K562 (cell line): ENCODE data around the gene IGLON5. TPM values are rescaled to one million over a fixed set of nuclear protein-coding genes. Genes with fewer than 3 reads are reported as not detected.

ENCODE experiments used
- ATAC-seq: fragments of 200-7000 bp; cut with Tn5 transposase; 3 replicates; pipeline ENCODE4 v1.9.1; 2020; ENCODE audit warnings: moderate library complexity
- BruUV-seq: library from RNA; stranded (reverse); fragments of 400-500 nt; replicated peaks from 2 replicates; lab custom pipeline; 2021; lab: Mats Ljungman, UMichigan
- CTCF ChIA-PET: fragments of 300-600 bp; formaldehyde crosslinking; extraction: SDS; loops from one replicate; lab custom pipeline; 2021; ENCODE audit warnings: low intra/inter-chr PET ratio; lab: Yijun Ruan, JAX
- POLR2A ChIA-PET: fragments of 300-600, 350-650 bp; sonication (Branson Sonifier 250); formaldehyde crosslinking; extraction: SDS; loops from one replicate; lab custom pipeline; 2021; ENCODE audit warnings: antibody characterized with exemption, inconsistent platforms; lab: Yijun Ruan, JAX
- DNase-seq, 4 experiments: peaks; one replicate each; pipeline versions ENCODE4 v3.0.0 to v3.0.0-alpha.2; 2011 to 2018; ENCODE audit warnings: low spot score in 3 of 4, mixed read lengths in 3 of 4; ENCODE audit errors: extremely low read depth in 1 of 4
- FAIRE-seq: peaks from 2 replicates; lab custom pipeline; 2011; peaks lifted over from hg19 to GRCh38; lab: Jason Lieb, UNC
- H2AFZ ChIP-seq: 2 replicates; pipeline ENCODE4 v1.6.0; 2011; ENCODE audit warnings: low read depth, low read length, control low read depth, inconsistent platforms
- H3K27ac ChIP-seq: fragments of 200-600 bp; 3 replicates; pipeline ENCODE4 v1.8.0; 2011; ENCODE audit warnings: low read depth, mild to moderate bottlenecking, control low read depth, inconsistent platforms, low read length, moderate library complexity, mixed read lengths; ENCODE audit errors: extremely low read depth
- H3K27me3 ChIP-seq, 2 experiments: fragments of 300-600 bp in 1 of 2; 2 replicates in 1 of 2; 3 replicates in 1 of 2; pipeline versions ENCODE4 v1.6.0 to v1.8.0; 2011; ENCODE audit warnings: inconsistent platforms in 2 of 2, low read length in 2 of 2, mild to moderate bottlenecking in 1 of 2, mixed read lengths in 1 of 2, moderate library complexity in 1 of 2; ENCODE audit not compliant: control insufficient read depth in 2 of 2, insufficient read depth in 2 of 2
- H3K36me3 ChIP-seq: fragments of 300-600 bp; 3 replicates; pipeline ENCODE4 v1.8.0; 2011; ENCODE audit warnings: mild to moderate bottlenecking, low read length, inconsistent platforms; ENCODE audit not compliant: control insufficient read depth, insufficient read depth
- H3K4me1 ChIP-seq, 2 experiments: fragments of 200-600 bp in 1 of 2; replicated peaks in 1 of 2; 2 replicates in 1 of 2; 3 replicates in 1 of 2; pipeline versions ENCODE4 v1.5.1 to v1.8.0; 2011; ENCODE audit warnings: inconsistent platforms in 2 of 2, low read length in 2 of 2, mild to moderate bottlenecking in 1 of 2, mixed read lengths in 1 of 2, moderate library complexity in 1 of 2; ENCODE audit not compliant: control insufficient read depth in 2 of 2, insufficient read depth in 2 of 2
- H3K4me2 ChIP-seq: 2 replicates; pipeline ENCODE4 v1.6.1; 2011; ENCODE audit warnings: low read length, control low read depth, inconsistent platforms, mixed read lengths; ENCODE audit not compliant: insufficient read depth
- H3K4me3 ChIP-seq: fragments of 200-600 bp; sonication (generic), shearing (Covaris generic); 2 replicates; pipeline ENCODE4 v1.5.1; 2016; ENCODE audit warnings: control low read depth, inconsistent platforms
- H3K79me2 ChIP-seq: fragments of 200-600 bp; 3 replicates; pipeline ENCODE4 v1.8.0; 2011; ENCODE audit warnings: low read length, inconsistent platforms; ENCODE audit not compliant: control insufficient read depth, insufficient read depth
- H3K9ac ChIP-seq, 2 experiments: 2 replicates each; pipeline versions ENCODE4 v1.6.0 to v1.6.1; 2011; ENCODE audit warnings: low read depth in 2 of 2, low read length in 2 of 2, control low read depth in 1 of 2, inconsistent platforms in 1 of 2, mild to moderate bottlenecking in 1 of 2, mixed read lengths in 1 of 2; ENCODE audit not compliant: insufficient read depth in 1 of 2
- H3K9me1 ChIP-seq: one replicate; pipeline ENCODE4 v1.6.0; 2011; ENCODE audit warnings: inconsistent platforms, mild to moderate bottlenecking, low read length, moderate library complexity; ENCODE audit not compliant: control insufficient read depth, insufficient read depth
- H3K9me3 ChIP-seq: replicated peaks from 2 replicates; pipeline ENCODE4 v1.5.1; 2011; ENCODE audit warnings: low read depth, low read length, inconsistent platforms; ENCODE audit not compliant: control insufficient read depth, insufficient read depth
- H4K20me1 ChIP-seq: replicated peaks from 2 replicates; pipeline ENCODE4 v1.6.1; 2011; ENCODE audit warnings: low read length, inconsistent platforms, mixed read lengths; ENCODE audit not compliant: control insufficient read depth, insufficient read depth
- ETV6 ChIP-seq, 3 experiments: fragments of 150-350 bp in 1 of 3; sonication (generic) in 1 of 3; formaldehyde crosslinking in 1 of 3; IDR thresholded peaks; 2 replicates each; pipeline versions ENCODE4 v1.6.1 to v1.8.0; 2014 to 2022; ENCODE audit warnings: borderline replicate concordance in 2 of 3, low read depth in 2 of 3, antibody characterized with exemption in 1 of 3, low read length in 1 of 3, mild to moderate bottlenecking in 1 of 3, missing genetic modification reagents in 1 of 3
- NR0B1 ChIP-seq: fragments of 450-650 bp; IDR thresholded peaks from one replicate; pipeline ENCODE4 v1.6.1; 2018; ENCODE audit warnings: mild to moderate bottlenecking, moderate library complexity; ENCODE audit not compliant: partially characterized antibody
- POLR2A ChIP-seq: fragments of 450-650 bp; conservative IDR thresholded peaks from 2 replicates; pipeline ENCODE4 v1.6.1; 2016
- YBX1 ChIP-seq: fragments of 450-650 bp; IDR thresholded peaks from 2 replicates; pipeline ENCODE4 v1.7.1; 2016; ENCODE audit warnings: mild to moderate bottlenecking
- ZMIZ1 ChIP-seq, 2 experiments: fragments of 150-350 bp in 1 of 2; IDR thresholded peaks; 2 replicates each; pipeline ENCODE4 v1.6.1; 2012 to 2016; ENCODE audit warnings: low read depth in 2 of 2, low read length in 2 of 2, mild to moderate bottlenecking in 1 of 2, moderate library complexity in 1 of 2
- WGBS: fragments of 100-300 bp; shearing (Covaris generic); methylation state at CpG from one replicate; pipeline ENCODE4 v1.1.6; 2016; ENCODE audit warnings: low coverage, mixed read lengths; ENCODE audit not compliant: insufficient coverage; ENCODE audit errors: missing lambda C conversion rate; 5-methylcytosine and 5-hydroxymethylcytosine counted together
- in situ Hi-C: fragments of 300-500 bp; cut with MboI; formaldehyde crosslinking; loops from 4 replicates; pipeline ENCODE4 v1.15.0; 2018; ENCODE audit warnings: inconsistent platforms, mixed read lengths
- intact Hi-C: fragments of 100-400 bp; cut with micrococcal nuclease; formaldehyde crosslinking; loops from 2 replicates; pipeline ENCODE4 v1.14.2; 2022
- polyA plus RNA-seq, 8 experiments: library from polyadenylated mRNA; depleted of rRNA in 4 of 8; stranded (reverse) in 5 of 8; unstranded in 3 of 8; fragments of >200 nt; fragmentation: Nextera tagmentation in 2 of 8; fragmentation: Illumina TruSeq in 1 of 8; extraction: Ambion mirVana in 2 of 8; extraction: Trizol in 1 of 8; gene quantifications; 2 replicates each; pipeline versions ENCODE4 v1.2.1 to v1.2.3, GENCODE V29; 2011 to 2014; ENCODE audit warnings: inconsistent platforms in 1 of 8, missing spikeins in 1 of 8
- total RNA-seq, 7 experiments: library from RNA; depleted of rRNA in 6 of 7; stranded (reverse); fragments of >200 nt in 6 of 7; fragmentation: Illumina TruSeq in 2 of 7; extraction: Trizol in 2 of 7; gene quantifications; 2 replicates each; pipeline versions ENCODE4 v1.2.1 to v1.2.3, GENCODE V29; 2011 to 2021; ENCODE audit warnings: low replicate concordance in 1 of 7

Gene IGLON5
- total and polyA plus RNA-seq, 9 of the 15 experiments (the other 6 are each of a cell fraction or from before 2014, with no cell fraction given) = 0.03 to 0.22 (median 0.14) TPM; not detected in 2

GRCh38 chr19:51345076-51345620, 33.7 kb downstream of the IGLON5 start:
- H3K4me2 ChIP-seq = no peak overlapping the region
- in situ Hi-C loops = no loop called here
- intact Hi-C loops = no loop called here
- no peak overlapping the region for H2AFZ ChIP-seq
- no peak overlapping the region for H3K4me3 ChIP-seq
- H3K27ac ChIP-seq = no peak overlapping the region
- no peaks in the 10 kb centered on the region for H4K20me1 ChIP-seq
- no peaks in the 10 kb centered on the region for H3K9me3 ChIP-seq
- peaks cover 29 to 39% of the 10 kb centered on the region in 2 experiments for H3K4me1 ChIP-seq
- H3K79me2 ChIP-seq = no peaks in the 10 kb centered on the region
- WGBS = 91% methylated on average over 9 of the region's 9 CpGs
- DNase-seq (no peak), FAIRE-seq (no peak), ATAC-seq (no peak)
- H3K27me3 ChIP-seq = no peaks in the 10 kb centered on the region
- no peaks in the 10 kb centered on the region for H3K9me1 ChIP-seq
- peak overlapping the region in 1 of 2 experiments; percentile 3; a peak in 2 of 4 replicates for H3K9ac ChIP-seq
- no TSS peak for BruUV-seq
- H3K36me3 ChIP-seq = peaks cover 54% of the 10 kb centered on the region
- POLR2A ChIA-PET = interaction anchor here (1.8 kb wide), 1 partner anchor 8 kb away, joined by 5 read pairs; no protein-coding TSS in a partner anchor
- CTCF ChIA-PET = no interaction called here
- TF ChIP-seq ZMIZ1 (IDR thresholded peaks at IDR 0.05; ENCODE audit: low read depth in 2 of 2, low read length in 2 of 2) (no peak), ETV6 (IDR thresholded peaks at IDR 0.05; ENCODE audit: borderline replicate concordance in 1 of 2, low read depth in 2 of 2, low read length in 1 of 2) (no peak), ETV6 (CRISPR knock-in tag; IDR thresholded peaks at IDR 0.05; ENCODE audit: borderline replicate concordance) (no peak), NR0B1 (no peak), YBX1 (no peak), POLR2A (0 out of 2 replicates have a peak, but pooled peaks have one; percentile 23)
